ENCODE results near the gene ELL. TPM values are rescaled to one million over a fixed set of nuclear protein-coding genes. Genes with fewer than 3 reads are reported as not detected.

The ELL gene
- total RNA-seq, 1 donor from 2014 or later, result 7.5 TPM

- ATAC-seq, result no peak
Observed at GRCh38 chr19:18431351-18432197, 90.3 kb downstream of the ELL start.

DNA sequence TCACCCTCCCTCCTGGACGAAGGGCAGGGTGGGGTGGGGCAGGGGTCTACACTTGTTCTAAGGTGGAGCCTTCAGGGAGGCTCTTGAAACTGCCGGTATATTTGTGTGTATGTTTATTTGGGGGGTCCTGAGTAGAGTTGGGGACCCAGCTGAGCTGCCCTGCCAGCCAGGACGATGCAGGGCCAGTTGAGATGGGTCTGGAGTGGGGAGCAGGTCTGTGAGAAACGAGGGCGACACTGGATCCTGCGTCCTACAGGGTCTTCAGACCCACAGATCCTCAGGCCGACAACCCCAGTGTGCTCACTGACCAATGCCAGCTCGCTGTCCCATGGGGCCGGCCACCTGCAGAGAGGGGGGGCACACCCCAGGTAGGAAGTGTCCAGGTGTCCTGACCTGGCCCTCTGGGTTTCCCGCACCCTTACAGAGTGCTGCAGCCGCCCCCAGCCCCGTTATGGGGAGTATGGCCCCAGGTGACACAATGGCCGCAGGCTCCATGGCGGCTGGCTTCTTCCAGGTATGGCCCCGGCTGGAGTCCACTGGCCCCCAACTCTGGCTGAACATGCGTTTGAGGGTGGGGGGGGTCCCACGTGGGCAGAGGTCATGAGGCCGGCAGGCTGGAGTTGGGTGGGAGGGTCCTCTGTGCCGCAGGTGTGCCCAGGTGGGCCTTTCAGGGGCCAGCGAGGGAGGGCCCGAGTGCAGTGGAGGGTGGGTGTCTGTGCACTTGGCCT lies 91.3 kb downstream of the ELL start:
- no peak for ATAC-seq

DNA sequence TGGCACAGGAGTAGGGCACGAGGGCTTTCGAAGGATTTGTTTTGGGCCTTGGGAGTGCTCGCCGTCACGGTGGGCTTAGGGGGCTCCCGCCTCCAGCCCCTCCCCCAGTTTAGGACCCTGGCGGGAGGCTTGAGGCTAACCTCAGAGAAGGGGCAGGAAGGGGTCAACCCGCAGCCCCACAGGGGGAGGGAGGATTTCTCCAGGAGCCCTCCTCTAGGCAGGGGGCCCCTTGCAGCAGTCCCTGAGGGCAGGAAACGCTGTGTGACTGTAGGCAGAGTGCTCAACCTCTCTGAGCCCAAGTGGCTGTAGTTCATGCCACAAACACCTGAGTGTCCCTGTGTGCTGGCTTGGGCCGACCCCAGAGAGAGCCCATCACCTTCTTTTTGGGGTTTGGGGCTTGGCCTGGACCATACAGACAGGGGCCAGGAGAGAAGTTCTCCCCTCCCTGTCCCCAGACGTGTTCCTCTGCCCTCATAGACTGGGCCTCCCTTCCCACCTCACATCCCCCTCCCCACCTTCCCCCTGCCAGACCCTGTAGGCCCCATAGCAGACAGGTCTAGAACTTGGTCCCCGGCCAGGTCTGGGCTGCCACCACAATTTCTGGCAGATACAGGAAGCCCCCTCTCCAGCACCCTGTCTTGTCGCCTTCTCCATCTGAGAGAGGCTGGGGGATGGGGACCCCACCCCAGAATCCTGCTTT lies 92.0 kb downstream of the ELL start:
- no peak for ATAC-seq

DNA sequence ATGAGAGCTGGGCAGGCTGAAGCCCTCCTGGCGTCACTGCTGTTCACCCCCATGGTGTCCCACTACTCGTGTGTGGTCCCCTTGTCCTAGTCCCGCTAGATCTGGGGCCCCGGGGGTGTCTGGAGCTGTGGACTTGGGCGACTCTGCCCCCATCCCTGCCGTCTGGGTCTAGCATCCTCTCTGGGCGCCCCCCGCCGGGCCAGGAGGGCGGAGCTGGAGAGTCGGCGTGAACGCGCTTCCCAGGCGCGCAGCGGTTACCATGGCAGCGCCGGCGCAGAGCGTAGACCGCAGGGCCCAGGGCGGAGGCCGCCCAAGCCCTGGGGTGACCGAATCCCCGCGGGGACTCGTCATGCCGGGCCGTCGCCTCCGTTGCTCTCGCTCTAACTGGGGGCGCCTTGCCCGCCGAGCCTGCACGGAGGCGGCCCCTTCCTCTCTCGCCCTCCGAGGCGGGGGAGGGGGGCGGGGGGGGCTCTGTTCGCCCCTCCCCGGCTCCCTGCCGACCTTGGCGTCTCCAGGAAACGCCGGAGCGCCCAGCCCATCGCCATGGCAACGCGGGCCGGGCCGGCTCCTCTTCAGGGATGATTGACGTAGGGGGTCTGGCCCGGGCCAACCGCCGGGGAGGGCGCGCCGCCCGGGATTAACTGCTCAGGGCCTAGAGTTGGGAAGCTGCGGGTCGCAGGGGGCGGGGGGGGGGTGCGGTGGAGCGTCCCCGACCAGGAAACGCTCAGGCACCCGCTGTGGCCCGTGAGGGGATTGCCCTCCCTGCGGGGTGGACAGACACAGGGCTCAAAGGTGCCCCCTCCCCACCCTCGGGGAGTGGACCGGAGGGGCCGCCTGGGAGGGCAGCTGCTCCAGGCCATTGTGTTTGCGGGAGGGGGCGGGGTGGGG lies 92.8 kb downstream of the ELL start:
- peak; percentile 31 for ATAC-seq

GRCh38 chr19:18428173-18428786 lies 93.6 kb downstream of the ELL start:
- ATAC-seq, result no peak

- ATAC-seq, result no peak
Observed at GRCh38 chr19:18427743-18428113, 94.1 kb downstream of the ELL start.

- no peak for ATAC-seq
Observed at GRCh38 chr19:18427080-18427742, 94.7 kb downstream of the ELL start.

GRCh38 chr19:18426416-18426767 lies 95.5 kb downstream of the ELL start:
- no peak for ATAC-seq

GRCh38 chr19:18425515-18426415 lies 96.1 kb downstream of the ELL start:
- no peak for ATAC-seq

GRCh38 chr19:18424890-18425514 lies 96.9 kb downstream of the ELL start:
- no peak for ATAC-seq

- ATAC-seq, result no peak
Observed at GRCh38 chr19:18424122-18424889, 97.6 kb downstream of the ELL start.

- no peak for ATAC-seq
Observed at GRCh38 chr19:18423258-18424020, 98.4 kb downstream of the ELL start.

GRCh38 chr19:18422530-18423191 lies 99.2 kb downstream of the ELL start:
- no peak for ATAC-seq

GRCh38 chr19:18421371-18421959 lies 100.4 kb downstream of the ELL start:
- ATAC-seq, result no peak

DNA sequence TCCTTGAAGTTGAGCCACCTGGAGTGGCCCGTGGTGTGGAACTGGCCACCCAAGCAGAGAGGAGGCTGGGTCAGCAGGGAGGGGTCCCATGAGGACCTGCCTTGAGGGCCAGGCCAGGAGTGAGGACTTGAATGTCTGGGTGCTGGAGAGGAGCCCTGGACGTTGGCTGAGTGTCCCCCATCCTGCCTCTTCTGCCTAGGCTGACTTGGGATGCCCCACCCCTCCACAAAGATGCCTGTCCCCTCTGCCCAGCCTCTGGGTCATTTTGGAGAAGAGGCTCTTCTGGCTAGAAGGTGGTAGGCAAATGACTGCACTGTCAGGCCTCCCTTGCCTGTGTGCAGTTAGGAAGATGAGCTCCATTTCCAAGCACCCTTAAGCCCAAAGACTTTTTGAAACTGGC lies 100.9 kb downstream of the ELL start:
- ATAC-seq, result no peak

GRCh38 chr19:18419699-18420460 lies 102.0 kb downstream of the ELL start:
- no peak for ATAC-seq

All from esophagus mucosa (tissue), 1 donor.